Medulla oblongata (tissue), 1 donor: Measurements from ENCODE around the gene PSPH.
"Not testable (repeated sequence)": the region's sequence is repeated elsewhere in the genome, so short reads cannot be mapped to it uniquely, and the experiment has no call there.

ENCODE experiments used
- DNase-seq: peaks from one replicate; pipeline ENCODE4 v3.0.0-alpha.2; 2015; ENCODE audit errors: extremely low spot score

PSPH gene

GRCh38 chr7:56063500-56063881 lies 12.2 kb upstream of the PSPH start:
- no peak for DNase-seq

GRCh38 chr7:56062382-56062781 lies 11.1 kb upstream of the PSPH start:
- DNase-seq: no peak

- no peak for DNase-seq
These were observed 2.7 kb upstream of the PSPH start for GRCh38 chr7:56053993-56054392.

GRCh38 chr7:56053379-56053778 lies 2.1 kb upstream of the PSPH start:
- no peak for DNase-seq

- DNase-seq: no peak
These were observed 248 bp downstream of the PSPH start for GRCh38 chr7:56051053-56051338.

- not testable (repeated sequence) for DNase-seq
These were observed 2.5 kb downstream of the PSPH start for GRCh38 chr7:56048763-56049162.

GRCh38 chr7:56048245-56048644 lies 3.0 kb downstream of the PSPH start:
- DNase-seq: no peak

GRCh38 chr7:56047446-56048116 lies 3.7 kb downstream of the PSPH start:
- not testable (repeated sequence) for DNase-seq

- no peak for DNase-seq
These were observed 4.4 kb downstream of the PSPH start for GRCh38 chr7:56046721-56047445.

GRCh38 chr7:56045758-56046157 lies 5.5 kb downstream of the PSPH start:
- not testable (repeated sequence) for DNase-seq

GRCh38 chr7:56040730-56041129 lies 10.5 kb downstream of the PSPH start:
- DNase-seq: no peak

GRCh38 chr7:56033671-56034432 lies 17.4 kb downstream of the PSPH start:
- DNase-seq: peak; percentile 54

GRCh38 chr7:56032578-56032977 lies 18.7 kb downstream of the PSPH start:
- DNase-seq: not testable (repeated sequence)

GRCh38 chr7:56031556-56031955 lies 19.7 kb downstream of the PSPH start:
- DNase-seq: not testable (repeated sequence)

GRCh38 chr7:56030340-56030739 lies 20.9 kb downstream of the PSPH start:
- no peak for DNase-seq

GRCh38 chr7:56028942-56029630 lies 22.2 kb downstream of the PSPH start:
- DNase-seq: no peak

- no peak for DNase-seq
These were observed 24.7 kb downstream of the PSPH start for GRCh38 chr7:56026538-56026937.

- DNase-seq: no peak
These were observed 27.7 kb downstream of the PSPH start for GRCh38 chr7:56023500-56023899.

GRCh38 chr7:56019501-56019900 lies 31.7 kb downstream of the PSPH start:
- DNase-seq: no peak

- DNase-seq: not testable (repeated sequence)
These were observed 34.2 kb downstream of the PSPH start for GRCh38 chr7:56017015-56017414.

GRCh38 chr7:56009695-56010094 lies 41.5 kb downstream of the PSPH start:
- DNase-seq: peak; percentile 94

GRCh38 chr7:56007891-56008290 lies 43.4 kb downstream of the PSPH start:
- DNase-seq: peak; percentile 86
